Adrenal gland (tissue), 12 donors: ENCODE results near the gene JCHAIN. TPM values are rescaled to one million over a fixed set of nuclear protein-coding genes. Genes with fewer than 3 reads are reported as not detected.

ENCODE experiments used
- DNase-seq, 7 donors: peaks; one replicate each; pipeline ENCODE4 v3.0.0-alpha.2; 2019 to 2020
- H3K27ac ChIP-seq, 5 donors: fragments of 200-600 bp; sonication (generic) in 4 of 5; 1 replicate in 3 of 5; 2 replicates in 2 of 5; pipeline versions ENCODE4 v1.5.1 to v1.8.0; 2016 to 2020; ENCODE audit warnings: mild to moderate bottlenecking in 1 of 5
- H3K27me3 ChIP-seq: fragments of 200-600 bp; 2 replicates; pipeline ENCODE4 v1.8.0; 2021
- H3K36me3 ChIP-seq, 2 donors: fragments of 200-600 bp; replicated peaks in 1 of 2; 1 replicate in 1 of 2; 2 replicates in 1 of 2; pipeline versions ENCODE4 v1.5.1 to v1.8.0; 2018 to 2022
- H3K4me1 ChIP-seq, 2 donors: fragments of 200-600 bp; replicated peaks in 1 of 2; 1 replicate in 1 of 2; 2 replicates in 1 of 2; pipeline versions ENCODE4 v1.5.1 to v1.8.0; 2018 to 2021
- H3K4me3 ChIP-seq, 4 donors: fragments of 200-600 bp; sonication (generic) in 3 of 4; one replicate each; pipeline ENCODE4 v1.5.1; 2016 to 2018
- H3K9me3 ChIP-seq, 3 donors: fragments of 200-600 bp; sonication (generic) in 1 of 3; replicated peaks in 1 of 3; 1 replicate in 2 of 3; 2 replicates in 1 of 3; pipeline versions ENCODE4 v1.5.1 to v1.8.0; 2016 to 2021
- CTCF ChIP-seq, 6 experiments: fragments of 450-650 bp in 4 of 6; fragments of 200-600 bp in 2 of 6; sonication (generic) in 1 of 6; IDR thresholded peaks; 1 replicate in 5 of 6; 2 replicates in 1 of 6; pipeline versions ENCODE4 v1.5.1 to v1.8.0; 2016 to 2021; ENCODE audit warnings: antibody characterized with exemption in 6 of 6, mild to moderate bottlenecking in 2 of 6, moderate library complexity in 1 of 6
- POLR2A ChIP-seq, 2 donors: fragments of 450-650 bp; IDR thresholded peaks; one replicate each; pipeline ENCODE4 v1.6.1; 2017; ENCODE audit warnings: antibody characterized with exemption in 2 of 2, mild to moderate bottlenecking in 2 of 2, moderate library complexity in 1 of 2
- WGBS, 4 donors: extraction: QIAGEN DNeasy Blood & Tissue Kit in 2 of 4; methylation state at CpG; one replicate each; pipeline versions ENCODE4 v1.1.5 to v1.1.7; 2013 to 2017; 5-methylcytosine and 5-hydroxymethylcytosine counted together
- intact Hi-C, 2 donors: fragments of 100-400 bp; cut with DNase I; formaldehyde crosslinking; loops; one replicate each; pipeline versions ENCODE4 v1.14.1 to v1.15.0; 2022 to 2023
- polyA plus RNA-seq, 3 donors: library from polyadenylated mRNA; stranded (reverse); fragments of 200-250 nt in 2 of 3; fragments of 350-450 nt in 1 of 3; fragmentation: Illumina TruSeq in 1 of 3; extraction: RNeasy Lipid Tissue Mini Kit (QIAGEN cat#74804) in 1 of 3; gene quantifications; one replicate each; pipeline ENCODE4 v1.2.3, GENCODE V29; 2013 to 2014
- total RNA-seq, 9 donors: library from RNA; depleted of rRNA in 4 of 9; stranded (reverse); fragments of >200 nt in 4 of 9; fragments of 120-200 nt in 1 of 9; fragmentation: NEBNext Ultra II Directional in 1 of 9; extraction: Animal tissue kit (Norgen Biotek cat#: 25700) in 1 of 9; gene quantifications; one replicate each; pipeline versions ENCODE4 v1.1.0 to v1.2.4, GENCODE V29; 2013 to 2023
- donor health status: healthy with polysubstance abuse.
- donor health status: Bipolar disorder and iron deficiency.
- donor health status: DM: yes; HTN: yes; CAD: no.
- donor health status: DM: no; HTN: no; CAD: no.
- donor health status: DM: no; HTN: no; CAD: no.
- donor health status: DM: yes; HTN: yes; CAD: no.

JCHAIN gene
- total and polyA plus RNA-seq, 12 donors, result 0.11 to 124 (median 1.9) TPM; not detected in 1

GRCh38 chr4:70619778-70620177, 46.5 kb downstream of the JCHAIN start:
- 87 to 93% (median 93%) methylated on average over 2 of the region's 2 CpGs for WGBS, 4 donors
- DNase-seq, result no peak
- H3K27me3 ChIP-seq, result no peaks in the 10 kb centered on the region
- no peaks in the 10 kb centered on the region for H3K9me3 ChIP-seq
- no peaks in the 10 kb centered on the region for H3K4me1 ChIP-seq
- H3K4me3 ChIP-seq, result no peak overlapping the region
- H3K36me3 ChIP-seq, result no peaks in the 10 kb centered on the region
- H3K27ac ChIP-seq, result no peak overlapping the region
- intact Hi-C loops, result no loop called here
- TF ChIP-seq CTCF (IDR thresholded peaks at IDR 0.05) (no peak), POLR2A (IDR thresholded peaks at IDR 0.05) (no peak)

GRCh38 chr4:70619288-70619687, 47.0 kb downstream of the JCHAIN start:
- Histone ChIP-seq H3K9me3 (no peaks in the 10 kb centered on the region), H3K27ac (no peak overlapping the region), H3K36me3 (no peaks in the 10 kb centered on the region), H3K4me1 (no peaks in the 10 kb centered on the region), H3K27me3 (no peaks in the 10 kb centered on the region), H3K4me3 (no peak overlapping the region)
- 87 to 90% (median 87%) methylated on average over 4 of the region's 4 CpGs for WGBS, 4 donors
- DNase-seq, result no peak
- TF ChIP-seq POLR2A (IDR thresholded peaks at IDR 0.05), result no peak
- TF ChIP-seq CTCF (IDR thresholded peaks at IDR 0.05), result no peak
- intact Hi-C loops, result no loop called here

- TF ChIP-seq CTCF (IDR thresholded peaks at IDR 0.05) (no peak), POLR2A (IDR thresholded peaks at IDR 0.05) (no peak)
- WGBS, 4 donors, result 66 to 75% (median 72%) methylated on average over 3 of the region's 3 CpGs
- H3K27ac ChIP-seq, result no peak overlapping the region
- no peaks in the 10 kb centered on the region for H3K4me1 ChIP-seq
- H3K4me3 ChIP-seq, result peak overlapping the region in 1 of 4 donors; percentile 19
- H3K36me3 ChIP-seq, result no peaks in the 10 kb centered on the region
- H3K27me3 ChIP-seq, result no peaks in the 10 kb centered on the region
- DNase-seq, result no peak
- no peaks in the 10 kb centered on the region for H3K9me3 ChIP-seq
- intact Hi-C loops, result no loop called here
Observed at GRCh38 chr4:70614184-70614555, 52.1 kb downstream of the JCHAIN start.

- no peak for TF ChIP-seq CTCF (IDR thresholded peaks at IDR 0.05)
- no peak for TF ChIP-seq POLR2A (IDR thresholded peaks at IDR 0.05)
- H3K4me3 ChIP-seq, result peak overlapping the region in 1 of 4 donors; percentile 19
Observed at GRCh38 chr4:70613306-70614183, 52.8 kb downstream of the JCHAIN start.

More at GRCh38 chr4:70613306-70614183, 52.8 kb downstream of the JCHAIN start:
- no peak overlapping the region for H3K27ac ChIP-seq
- peak in 1 of 7 donors; percentile 3 for DNase-seq
- WGBS, 4 donors, result 24 to 32% (median 29%) methylated on average over 9 of the region's 9 CpGs
- H3K9me3 ChIP-seq, result no peaks in the 10 kb centered on the region
- no peaks in the 10 kb centered on the region for H3K27me3 ChIP-seq
- intact Hi-C loops, result no loop called here
- no peaks in the 10 kb centered on the region for H3K4me1 ChIP-seq
- no peaks in the 10 kb centered on the region for H3K36me3 ChIP-seq
